HG02973 (cell line): Measurements from ENCODE around the gene ZNF285.
"Not testable (repeated sequence)": the region's sequence is repeated elsewhere in the genome, so short reads cannot be mapped to it uniquely, and the experiment has no call there.

ENCODE experiments used
- ATAC-seq: cut with Tn5 transposase; IDR thresholded peaks from one replicate; pipeline ENCODE4 v1.9.1; 2021; ENCODE audit warnings: moderate library complexity; ENCODE audit not compliant: unreplicated experiment

ZNF285 gene

DNA sequence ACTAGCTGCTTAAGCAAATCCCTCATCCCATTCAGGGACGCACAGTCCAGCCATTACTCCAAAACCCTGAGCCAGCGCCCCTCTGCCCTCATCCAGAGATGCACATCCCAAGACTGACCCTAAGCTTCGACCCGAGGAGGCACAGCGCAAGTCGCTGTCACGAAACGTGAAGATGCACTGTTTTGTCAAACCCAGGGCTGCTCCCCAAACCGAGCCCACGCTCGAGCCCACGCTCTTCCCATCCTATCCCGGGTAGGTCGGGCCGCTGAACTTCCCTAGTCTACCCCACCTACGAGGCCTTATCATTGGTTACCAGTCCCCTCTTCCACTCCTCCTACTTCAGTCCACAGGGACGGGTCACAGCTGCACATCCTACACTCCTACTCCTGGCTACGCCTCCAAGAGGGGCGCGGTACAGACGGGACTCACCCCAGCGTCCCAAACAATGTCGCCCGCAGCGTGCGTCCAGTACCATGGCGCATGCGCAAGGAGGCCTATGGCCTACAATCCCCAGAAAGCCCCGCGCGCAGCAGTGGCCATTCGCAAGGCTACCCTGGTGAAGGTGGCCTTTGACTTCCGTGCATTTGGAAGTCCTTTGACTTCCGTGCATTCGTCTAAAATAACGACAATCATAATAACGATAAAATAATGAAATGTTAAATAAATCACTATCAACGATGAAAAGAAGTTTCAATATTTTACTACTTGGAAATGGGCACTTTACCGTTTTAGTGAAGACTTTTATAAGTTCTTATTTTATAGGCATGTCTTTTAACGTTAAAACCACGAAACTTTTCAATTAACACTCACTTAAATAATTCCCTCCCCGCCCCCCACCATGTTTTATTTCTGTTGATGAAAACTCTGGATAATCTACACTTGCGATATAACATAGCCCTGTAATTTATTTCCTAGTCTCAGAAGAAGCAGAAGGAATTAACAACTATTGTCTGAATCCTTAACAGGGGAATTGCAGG, at the start of gene ZNF285:
TSS of gene ZNF285 (minus strand) at position 470 of the 977 bp plus-strand sequence. CDS start 4,395 bp downstream, outside the sequence.
- no peak for ATAC-seq

- ATAC-seq: no peak
These were observed 46.7 kb upstream of the ZNF285 start, which contains the start of gene ZNF229 for GRCh38 chr19:44447916-44448674. ZNF229 (minus strand) TSS chr19:44448472; CDS start chr19:44442847, 5,625 bp downstream.

- ATAC-seq: no peak
These were observed 37.0 kb upstream of the ZNF285 start for GRCh38 chr19:44438441-44438840.

DNA sequence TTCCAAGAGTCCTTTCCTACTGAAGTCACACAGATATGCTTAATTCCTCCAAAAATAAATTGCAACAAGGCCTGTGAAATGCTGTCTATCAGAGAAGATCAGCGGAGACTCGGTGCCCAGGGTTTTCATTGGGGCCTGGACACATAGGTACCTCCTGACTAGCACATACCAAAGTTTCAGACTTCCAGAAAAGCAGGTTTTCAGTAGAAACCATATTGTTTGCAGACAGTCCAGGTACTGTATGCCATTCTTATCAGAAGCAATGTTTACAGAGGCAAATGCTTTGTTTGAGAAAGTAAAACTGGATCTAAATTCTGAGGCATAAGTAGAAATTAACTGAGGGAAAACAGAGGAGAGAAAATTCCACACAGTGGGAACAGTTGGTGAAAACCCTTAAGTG, 34.0 kb upstream of the ZNF285 start:
- no peak for ATAC-seq

GRCh38 chr19:44430956-44431355, 29.5 kb upstream of the ZNF285 start:
- ATAC-seq: no peak

- ATAC-seq: not testable (repeated sequence)
These were observed 14.1 kb upstream of the ZNF285 start for GRCh38 chr19:44415553-44415952.

DNA sequence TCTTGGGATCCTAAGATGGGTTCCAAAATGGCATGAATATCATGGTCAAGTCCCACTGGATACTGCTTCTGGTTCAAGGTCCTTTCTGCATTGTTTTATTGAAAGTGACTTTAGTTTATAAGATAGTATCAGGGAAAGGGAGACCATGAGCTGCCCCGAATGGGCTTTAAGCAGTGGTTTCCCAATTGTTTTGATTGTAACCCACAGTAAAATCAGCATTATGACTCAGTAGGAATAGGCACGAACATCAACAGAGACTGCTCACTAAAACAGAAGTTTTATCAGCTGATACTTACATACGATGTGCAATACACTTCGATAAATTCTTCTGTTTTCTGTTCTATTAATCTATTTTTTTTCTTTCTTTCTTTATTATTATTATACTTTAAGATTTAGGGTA, 12.1 kb downstream of the ZNF285 start:
- not testable (repeated sequence) for ATAC-seq

DNA sequence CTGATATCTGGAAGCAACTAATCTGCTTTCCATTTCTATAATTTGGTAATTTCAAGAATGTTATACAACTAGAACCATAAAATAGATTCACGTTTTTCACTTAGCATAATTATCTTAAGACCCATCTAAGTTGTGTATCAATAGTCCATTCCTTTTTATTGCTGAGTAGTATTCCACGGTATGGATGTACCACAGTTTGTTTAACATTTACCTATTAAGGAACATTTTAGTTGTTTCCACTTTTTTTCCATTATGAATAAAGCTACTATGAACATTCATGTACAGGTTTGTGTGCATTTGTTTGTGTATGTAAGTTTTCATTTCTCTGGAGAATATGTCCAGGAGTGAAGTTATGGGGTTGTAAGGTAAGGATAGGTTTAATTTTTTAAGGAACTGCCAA, 26.6 kb downstream of the ZNF285 start:
- no peak for ATAC-seq

- ATAC-seq: no peak
These were observed 29.5 kb downstream of the ZNF285 start for GRCh38 chr19:44371815-44372480.

- no peak for ATAC-seq
These were observed 34.4 kb downstream of the ZNF285 start for GRCh38 chr19:44367024-44367423.

GRCh38 chr19:44356383-44357111, 44.9 kb downstream of the ZNF285 start, which contains the start of gene ZNF112:
ZNF112 (minus strand) TSS chr19:44356680; CDS start chr19:44340539, 16,141 bp downstream.
- ATAC-seq: no peak

- ATAC-seq: no peak
These were observed 54.9 kb downstream of the ZNF285 start for GRCh38 chr19:44346556-44346955.

- ATAC-seq: no peak
These were observed 55.4 kb downstream of the ZNF285 start for GRCh38 chr19:44345959-44346358.

- ATAC-seq: no peak
These were observed 57.2 kb downstream of the ZNF285 start for GRCh38 chr19:44344255-44344654.

GRCh38 chr19:44341794-44342193, 59.6 kb downstream of the ZNF285 start:
- no peak for ATAC-seq

DNA sequence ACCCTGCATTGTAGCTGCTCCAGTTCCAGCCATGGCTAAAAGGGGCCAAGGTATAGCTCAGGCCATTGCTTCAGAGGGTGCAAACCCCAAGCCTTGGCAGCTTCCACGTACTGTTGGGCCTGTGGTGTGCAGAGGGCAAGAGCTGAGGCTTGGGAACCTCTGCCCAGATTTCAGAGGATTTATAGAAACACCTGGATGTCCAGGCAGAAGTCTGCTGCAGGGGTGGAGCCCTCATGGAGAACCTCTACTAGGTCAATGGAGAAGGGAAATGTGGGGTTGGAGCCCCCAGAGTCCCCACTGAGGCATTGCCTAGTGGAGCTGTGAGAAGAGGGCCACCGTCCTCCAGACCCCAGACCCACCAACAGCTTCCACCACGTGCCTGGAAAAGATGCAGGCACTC, 66.8 kb downstream of the ZNF285 start:
- ATAC-seq: not testable (repeated sequence)
